H7 (cell line): ENCODE data around the gene ARIH1. TPM values are rescaled to one million over a fixed set of nuclear protein-coding genes. Genes with fewer than 3 reads are reported as not detected.

Experiments used
- DNase-seq: peaks from one replicate; pipeline ENCODE4 v3.0.0; 2012
- H3K27me3 ChIP-seq: 2 replicates; pipeline ENCODE4 v1.6.0; 2011; ENCODE audit warnings: mild to moderate bottlenecking, low read length; ENCODE audit not compliant: control insufficient read depth, insufficient read depth
- H3K36me3 ChIP-seq: replicated peaks from 2 replicates; pipeline ENCODE4 v1.5.1; 2011; ENCODE audit warnings: low read length; ENCODE audit not compliant: control insufficient read depth, insufficient read depth
- H3K4me3 ChIP-seq: 2 replicates; pipeline ENCODE4 v1.5.1; 2011; ENCODE audit warnings: low read depth, mild to moderate bottlenecking, control low read depth, low read length, moderate library complexity; ENCODE audit not compliant: insufficient read depth
- total RNA-seq: library from RNA; depleted of rRNA; stranded (reverse); fragments of >200 nt; shearing (Covaris generic); gene quantifications from 2 replicates; pipeline ENCODE4 v1.2.3, GENCODE V29; 2014

Gene ARIH1
- total RNA-seq, 1 experiment from 2014 or later: 60.5 TPM

- H3K27me3 ChIP-seq: no peaks in the 10 kb centered on the region
- no peak overlapping the region for H3K4me3 ChIP-seq
- DNase-seq: no peak
- no peaks in the 10 kb centered on the region; the same call in 1 of the 2 replicates for H3K36me3 ChIP-seq
These were observed 66.6 kb downstream of the ARIH1 start for GRCh38 chr15:72540606-72541237.

GRCh38 chr15:72541674-72542073 lies 67.5 kb downstream of the ARIH1 start:
- no peaks in the 10 kb centered on the region for H3K27me3 ChIP-seq
- no peak overlapping the region for H3K4me3 ChIP-seq
- no peaks in the 10 kb centered on the region; the same call in 1 of the 2 replicates for H3K36me3 ChIP-seq
- DNase-seq: no peak

- no peaks in the 10 kb centered on the region for H3K27me3 ChIP-seq
- no peaks in the 10 kb centered on the region for H3K36me3 ChIP-seq
These were observed 71.0 kb downstream of the ARIH1 start for GRCh38 chr15:72545156-72545555.

GRCh38 chr15:72554471-72555425 lies 80.6 kb downstream of the ARIH1 start:
- Histone ChIP-seq H3K27me3 (no peaks in the 10 kb centered on the region), H3K36me3 (peaks cover 5% of the 10 kb centered on the region), H3K4me3 (no peak overlapping the region)
- no peak for DNase-seq

More at GRCh38 chr15:72545156-72545555, 71.0 kb downstream of the ARIH1 start:
- no peak overlapping the region for H3K4me3 ChIP-seq
- DNase-seq: no peak

- Histone ChIP-seq H3K36me3 (peaks cover 8% of the 10 kb centered on the region), H3K4me3 (no peak overlapping the region), H3K27me3 (no peaks in the 10 kb centered on the region)
- DNase-seq: no peak
These were observed 85.7 kb downstream of the ARIH1 start for GRCh38 chr15:72559781-72560180.

GRCh38 chr15:72560458-72560857 lies 86.3 kb downstream of the ARIH1 start:
- H3K27me3 ChIP-seq: no peaks in the 10 kb centered on the region
- no peak for DNase-seq
- H3K36me3 ChIP-seq: peaks cover 7% of the 10 kb centered on the region
- no peak overlapping the region for H3K4me3 ChIP-seq

- no peak for DNase-seq
- Histone ChIP-seq H3K4me3 (no peak overlapping the region), H3K36me3 (peaks cover 3% of the 10 kb centered on the region; the same call in 1 of the 2 replicates), H3K27me3 (no peaks in the 10 kb centered on the region)
These were observed 88.3 kb downstream of the ARIH1 start for GRCh38 chr15:72562386-72562785.

GRCh38 chr15:72562878-72563277 lies 88.7 kb downstream of the ARIH1 start:
- DNase-seq: no peak
- no peaks in the 10 kb centered on the region for H3K27me3 ChIP-seq
- H3K4me3 ChIP-seq: no peak overlapping the region
- H3K36me3 ChIP-seq: peaks cover 3% of the 10 kb centered on the region; the same call in 1 of the 2 replicates

GRCh38 chr15:72564091-72564490 lies 90.0 kb downstream of the ARIH1 start:
- DNase-seq: no peak
- Histone ChIP-seq H3K36me3 (peaks cover 3% of the 10 kb centered on the region; the same call in 1 of the 2 replicates), H3K4me3 (no peak overlapping the region), H3K27me3 (no peaks in the 10 kb centered on the region)

GRCh38 chr15:72566973-72567372 lies 92.8 kb downstream of the ARIH1 start:
- Histone ChIP-seq H3K36me3 (peaks cover 6% of the 10 kb centered on the region), H3K27me3 (no peaks in the 10 kb centered on the region), H3K4me3 (no peak overlapping the region)
- no peak for DNase-seq

GRCh38 chr15:72570059-72570458 lies 95.9 kb downstream of the ARIH1 start:
- no peaks in the 10 kb centered on the region for H3K27me3 ChIP-seq
- no peak overlapping the region for H3K4me3 ChIP-seq
- peaks cover 5% of the 10 kb centered on the region for H3K36me3 ChIP-seq
- no peak for DNase-seq

- H3K27me3 ChIP-seq: no peaks in the 10 kb centered on the region
- H3K4me3 ChIP-seq: no peak overlapping the region
- H3K36me3 ChIP-seq: peaks cover 12% of the 10 kb centered on the region
- no peak for DNase-seq
These were observed 105.7 kb downstream of the ARIH1 start for GRCh38 chr15:72579814-72580213.

GRCh38 chr15:72584006-72584405 lies 109.9 kb downstream of the ARIH1 start:
- no peak overlapping the region for H3K4me3 ChIP-seq
- H3K27me3 ChIP-seq: no peaks in the 10 kb centered on the region
- H3K36me3 ChIP-seq: peaks cover 11% of the 10 kb centered on the region
- DNase-seq: no peak

- no peak for DNase-seq
- no peak overlapping the region for H3K4me3 ChIP-seq
- peaks cover 11% of the 10 kb centered on the region for H3K36me3 ChIP-seq
- no peaks in the 10 kb centered on the region for H3K27me3 ChIP-seq
These were observed 110.9 kb downstream of the ARIH1 start for GRCh38 chr15:72585025-72585424.
